ENCODE results near the gene RASAL3.

Gene RASAL3

DNA sequence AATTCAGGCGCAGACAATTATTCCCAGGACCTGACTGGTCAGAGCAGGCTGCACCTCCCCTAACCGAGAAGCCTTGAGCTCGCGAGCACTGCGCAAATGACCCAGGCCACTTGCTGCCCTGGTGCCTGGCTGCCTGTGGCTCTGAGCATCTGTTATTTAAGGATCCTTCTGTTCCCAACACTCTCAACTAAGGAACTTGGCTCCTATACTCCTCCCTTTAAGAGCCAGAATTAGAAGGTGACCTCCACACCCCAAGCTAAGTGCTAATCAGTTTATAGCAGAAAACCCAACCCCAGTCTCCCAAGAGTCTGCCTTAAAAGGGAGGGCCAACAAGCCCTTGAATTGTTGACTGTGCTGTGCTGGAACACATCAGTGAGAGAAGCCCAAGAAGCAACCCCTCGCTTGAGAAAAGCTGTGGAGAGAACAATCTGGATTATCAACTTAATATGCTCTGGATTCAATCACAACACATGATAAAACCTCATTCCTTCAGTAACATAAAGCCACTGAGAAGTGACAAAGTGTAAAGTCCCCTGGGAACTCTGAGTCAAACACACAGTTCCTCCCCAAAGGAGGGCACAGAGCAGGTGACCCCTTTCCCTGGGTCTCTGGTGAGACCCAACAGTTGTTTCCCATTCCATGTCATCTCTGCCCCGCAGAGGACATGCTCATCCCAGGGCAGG is 60.1 kb downstream of the RASAL3 start:
- DNase-seq (no peak), ATAC-seq (ENCODE audit: insufficient read depth, low read depth) (no peak)
- Histone ChIP-seq H3K4me1 (ENCODE audit: insufficient read depth, low read length) (no peaks in the 10 kb centered on the region), H3K9me3 (ENCODE audit: insufficient read depth, low read length, severe bottlenecking) (no peaks in the 10 kb centered on the region), H3K27ac (ENCODE audit: low read length) (no peak overlapping the region), H3K9ac (ENCODE audit: low read depth, low read length) (no peak overlapping the region), H3K79me2 (ENCODE audit: insufficient read depth, low read length) (peaks cover 83% of the 10 kb centered on the region), H3K36me3 (ENCODE audit: insufficient read depth, low read length) (peaks cover 83% of the 10 kb centered on the region), H4K20me1 (ENCODE audit: insufficient read depth, low read length) (peaks cover 75% of the 10 kb centered on the region), H3K4me3 (ENCODE audit: low read depth in 1 of 2, low read length in 2 of 2) (no peak overlapping the region), H3K27me3 (ENCODE audit: insufficient read depth, low read length, poor library complexity) (no peaks in the 10 kb centered on the region), H2AFZ (ENCODE audit: low read depth, low read length) (no peak overlapping the region), H3K4me2 (ENCODE audit: insufficient read depth, low read length) (no peak overlapping the region)
- TF ChIP-seq, protein P1, sequence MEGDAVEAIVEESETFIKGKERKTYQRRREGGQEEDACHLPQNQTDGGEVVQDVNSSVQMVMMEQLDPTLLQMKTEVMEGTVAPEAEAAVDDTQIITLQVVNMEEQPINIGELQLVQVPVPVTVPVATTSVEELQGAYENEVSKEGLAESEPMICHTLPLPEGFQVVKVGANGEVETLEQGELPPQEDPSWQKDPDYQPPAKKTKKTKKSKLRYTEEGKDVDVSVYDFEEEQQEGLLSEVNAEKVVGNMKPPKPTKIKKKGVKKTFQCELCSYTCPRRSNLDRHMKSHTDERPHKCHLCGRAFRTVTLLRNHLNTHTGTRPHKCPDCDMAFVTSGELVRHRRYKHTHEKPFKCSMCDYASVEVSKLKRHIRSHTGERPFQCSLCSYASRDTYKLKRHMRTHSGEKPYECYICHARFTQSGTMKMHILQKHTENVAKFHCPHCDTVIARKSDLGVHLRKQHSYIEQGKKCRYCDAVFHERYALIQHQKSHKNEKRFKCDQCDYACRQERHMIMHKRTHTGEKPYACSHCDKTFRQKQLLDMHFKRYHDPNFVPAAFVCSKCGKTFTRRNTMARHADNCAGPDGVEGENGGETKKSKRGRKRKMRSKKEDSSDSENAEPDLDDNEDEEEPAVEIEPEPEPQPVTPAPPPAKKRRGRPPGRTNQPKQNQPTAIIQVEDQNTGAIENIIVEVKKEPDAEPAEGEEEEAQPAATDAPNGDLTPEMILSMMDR (IDR thresholded peaks at IDR 0.05; ENCODE audit: borderline replicate concordance, extremely low read depth, low read length, poor library complexity, severe bottlenecking) = no peak
- no peak for TF ChIP-seq EZH2 (IDR thresholded peaks at IDR 0.05; ENCODE audit: borderline replicate concordance, low read depth, low read length, severe bottlenecking)

DNA sequence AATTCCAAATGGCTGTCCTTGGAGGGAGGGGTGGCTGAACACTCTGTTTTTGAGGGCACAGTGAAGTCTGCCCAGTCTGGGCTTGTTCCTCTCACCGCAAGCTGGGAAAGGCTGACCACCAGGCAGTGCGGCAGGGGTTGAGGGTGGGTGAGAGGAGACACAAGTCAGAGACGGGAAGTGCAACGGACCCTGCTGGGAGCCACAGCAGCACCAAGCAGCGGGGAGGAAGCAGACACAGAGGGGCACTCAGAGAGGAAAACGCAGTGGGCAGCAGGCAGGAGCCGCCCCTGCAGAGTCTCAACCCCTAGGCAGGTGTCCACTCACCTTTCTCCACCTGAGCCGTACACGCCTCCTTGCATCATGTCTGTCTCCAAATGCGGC is 61.2 kb downstream of the RASAL3 start:
- no peaks in the 10 kb centered on the region for H3K9me3 ChIP-seq (ENCODE audit: insufficient read depth, low read length, severe bottlenecking)
- H3K27me3 ChIP-seq (ENCODE audit: insufficient read depth, low read length, poor library complexity) = no peaks in the 10 kb centered on the region
- no peak for DNase-seq
- peaks cover 73% of the 10 kb centered on the region for H3K79me2 ChIP-seq (ENCODE audit: insufficient read depth, low read length)
- ATAC-seq (ENCODE audit: insufficient read depth, low read depth) = no peak
- TF ChIP-seq, protein P1 (IDR thresholded peaks at IDR 0.05; ENCODE audit: borderline replicate concordance, extremely low read depth, low read length, poor library complexity, severe bottlenecking) = no peak
- TF ChIP-seq EZH2 (IDR thresholded peaks at IDR 0.05; ENCODE audit: borderline replicate concordance, low read depth, low read length, severe bottlenecking) = no peak
- H4K20me1 ChIP-seq (ENCODE audit: insufficient read depth, low read length) = peaks cover 80% of the 10 kb centered on the region
- H3K4me2 ChIP-seq (ENCODE audit: insufficient read depth, low read length) = no peak overlapping the region
- no peak overlapping the region for H3K9ac ChIP-seq (ENCODE audit: low read depth, low read length)
- peaks cover 90% of the 10 kb centered on the region for H3K36me3 ChIP-seq (ENCODE audit: insufficient read depth, low read length)
- no peaks in the 10 kb centered on the region for H3K4me1 ChIP-seq (ENCODE audit: insufficient read depth, low read length)
- H3K4me3 ChIP-seq (ENCODE audit: low read depth in 1 of 2, low read length in 2 of 2) = no peak overlapping the region
- no peak overlapping the region for H2AFZ ChIP-seq (ENCODE audit: low read depth, low read length)
- H3K27ac ChIP-seq (ENCODE audit: low read length) = no peak overlapping the region

DNA sequence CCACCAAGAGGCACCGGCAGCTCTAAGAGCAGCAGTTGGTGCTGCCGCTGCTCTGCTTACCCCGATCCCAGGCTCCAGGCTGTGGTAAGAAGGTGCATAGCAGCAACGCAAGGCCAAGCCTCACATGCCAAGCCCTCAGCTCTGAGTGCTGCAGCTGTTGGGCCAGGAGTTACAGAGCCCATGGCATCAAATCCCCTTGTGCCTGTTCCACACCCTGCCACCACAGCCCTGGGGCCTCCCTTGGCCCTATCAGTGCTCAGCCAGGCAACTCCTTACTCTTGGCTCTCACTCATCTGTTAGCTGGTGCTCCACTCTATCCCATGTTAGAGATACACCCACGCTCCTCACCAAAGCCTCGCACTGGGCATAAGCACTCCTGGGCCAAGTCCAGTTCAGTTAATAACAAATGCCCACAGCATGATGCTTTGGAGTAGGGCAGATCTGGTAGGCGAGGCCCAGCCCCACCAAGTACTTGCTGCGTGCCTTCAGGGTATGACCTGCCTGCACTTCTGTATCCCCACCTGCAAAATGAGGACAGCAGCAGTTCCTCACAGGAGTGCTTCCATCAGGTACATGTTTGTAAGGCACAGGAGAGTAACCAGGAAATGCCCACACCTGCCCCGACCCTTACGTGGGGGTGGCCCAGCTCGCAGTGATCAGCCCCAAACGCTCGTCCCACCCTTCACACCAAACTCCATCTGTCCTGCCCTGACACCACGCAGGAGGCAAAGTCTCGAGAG is 61.8 kb downstream of the RASAL3 start:
- Histone ChIP-seq H3K36me3 (ENCODE audit: insufficient read depth, low read length) (peaks cover 90% of the 10 kb centered on the region), H3K79me2 (ENCODE audit: insufficient read depth, low read length) (peaks cover 67% of the 10 kb centered on the region), H3K4me3 (ENCODE audit: low read depth in 1 of 2, low read length in 2 of 2) (no peak overlapping the region), H3K4me1 (ENCODE audit: insufficient read depth, low read length) (no peaks in the 10 kb centered on the region), H3K4me2 (ENCODE audit: insufficient read depth, low read length) (no peak overlapping the region), H2AFZ (ENCODE audit: low read depth, low read length) (no peak overlapping the region), H3K9me3 (ENCODE audit: insufficient read depth, low read length, severe bottlenecking) (no peaks in the 10 kb centered on the region), H3K27ac (ENCODE audit: low read length) (no peak overlapping the region), H4K20me1 (ENCODE audit: insufficient read depth, low read length) (peaks cover 83% of the 10 kb centered on the region), H3K9ac (ENCODE audit: low read depth, low read length) (no peak overlapping the region), H3K27me3 (ENCODE audit: insufficient read depth, low read length, poor library complexity) (no peaks in the 10 kb centered on the region)
- ATAC-seq (ENCODE audit: insufficient read depth, low read depth) = no peak
- TF ChIP-seq, protein P1 (IDR thresholded peaks at IDR 0.05; ENCODE audit: borderline replicate concordance, extremely low read depth, low read length, poor library complexity, severe bottlenecking) = no peak
- TF ChIP-seq EZH2 (IDR thresholded peaks at IDR 0.05; ENCODE audit: borderline replicate concordance, low read depth, low read length, severe bottlenecking) = no peak
- no peak for DNase-seq

Measured in DND-41 (cell line).